OCI-LY7 (cell line): ENCODE measurements around the gene RUNX1.

Experiments used
- EZH2phosphoT487 ChIP-seq: fragments of 200-600 bp; sonication (generic); IDR thresholded peaks from 2 replicates; pipeline ENCODE4 v1.6.1; 2018; ENCODE audit warnings: low read depth, borderline replicate concordance, mild to moderate bottlenecking, mixed run types, antibody characterized with exemption, low read length, moderate library complexity, mixed read lengths
- TF ChIP-seq, protein P1 (sequence below): fragments of 200-600 bp; sonication (generic); conservative IDR thresholded peaks from 2 replicates; pipeline ENCODE4 v1.5.1; 2014; ENCODE audit warnings: mild to moderate bottlenecking, antibody characterized with exemption, low read length, moderate library complexity, mixed read lengths

- TF ChIP-seq, protein P1, sequence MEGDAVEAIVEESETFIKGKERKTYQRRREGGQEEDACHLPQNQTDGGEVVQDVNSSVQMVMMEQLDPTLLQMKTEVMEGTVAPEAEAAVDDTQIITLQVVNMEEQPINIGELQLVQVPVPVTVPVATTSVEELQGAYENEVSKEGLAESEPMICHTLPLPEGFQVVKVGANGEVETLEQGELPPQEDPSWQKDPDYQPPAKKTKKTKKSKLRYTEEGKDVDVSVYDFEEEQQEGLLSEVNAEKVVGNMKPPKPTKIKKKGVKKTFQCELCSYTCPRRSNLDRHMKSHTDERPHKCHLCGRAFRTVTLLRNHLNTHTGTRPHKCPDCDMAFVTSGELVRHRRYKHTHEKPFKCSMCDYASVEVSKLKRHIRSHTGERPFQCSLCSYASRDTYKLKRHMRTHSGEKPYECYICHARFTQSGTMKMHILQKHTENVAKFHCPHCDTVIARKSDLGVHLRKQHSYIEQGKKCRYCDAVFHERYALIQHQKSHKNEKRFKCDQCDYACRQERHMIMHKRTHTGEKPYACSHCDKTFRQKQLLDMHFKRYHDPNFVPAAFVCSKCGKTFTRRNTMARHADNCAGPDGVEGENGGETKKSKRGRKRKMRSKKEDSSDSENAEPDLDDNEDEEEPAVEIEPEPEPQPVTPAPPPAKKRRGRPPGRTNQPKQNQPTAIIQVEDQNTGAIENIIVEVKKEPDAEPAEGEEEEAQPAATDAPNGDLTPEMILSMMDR: no peak
- TF ChIP-seq EZH2phosphoT487: no peak
These were observed 41.3 kb upstream of the RUNX1 start for GRCh38 chr21:35090403-35090802.
